H9 (cell line): ENCODE data around the gene NDUFB11. TPM values are rescaled to one million over a fixed set of nuclear protein-coding genes. Genes with fewer than 3 reads are reported as not detected.

Experiments
- DNase-seq: peaks from one replicate; pipeline ENCODE4 v3.0.0-alpha.2; 2017
- H2AFZ ChIP-seq: one replicate; pipeline ENCODE4 v1.6.1; 2013; ENCODE audit warnings: mild to moderate bottlenecking, low read length, control low read depth, moderate library complexity
- H2AK5ac ChIP-seq: 2 replicates; pipeline ENCODE4 v1.6.1; 2013; ENCODE audit warnings: low read length, control low read depth, mixed read lengths; ENCODE audit not compliant: insufficient read length
- H2BK120ac ChIP-seq: one replicate; pipeline ENCODE4 v1.6.1; 2013; ENCODE audit warnings: low read depth, mild to moderate bottlenecking, low read length, control low read depth, inconsistent platforms; ENCODE audit not compliant: poor library complexity, severe bottlenecking
- H2BK12ac ChIP-seq: 2 replicates; pipeline ENCODE4 v1.6.1; 2013; ENCODE audit warnings: low read length, control low read depth, mixed read lengths, low read depth; ENCODE audit not compliant: insufficient read length
- H2BK15ac ChIP-seq: 2 replicates; pipeline ENCODE4 v1.6.1; 2013; ENCODE audit warnings: low read depth, low read length, control low read depth
- H2BK20ac ChIP-seq: one replicate; pipeline ENCODE4 v1.6.1; 2013; ENCODE audit warnings: low read depth, mild to moderate bottlenecking, low read length, control low read depth, inconsistent platforms; ENCODE audit not compliant: poor library complexity, severe bottlenecking
- H2BK5ac ChIP-seq: 2 replicates; pipeline ENCODE4 v1.6.1; 2013; ENCODE audit warnings: low read length, control low read depth, mixed read lengths; ENCODE audit not compliant: insufficient read length
- H3K14ac ChIP-seq: 2 replicates; pipeline ENCODE4 v1.6.1; 2013; ENCODE audit warnings: low read length, control low read depth; ENCODE audit not compliant: insufficient read depth
- H3K18ac ChIP-seq: 2 replicates; pipeline ENCODE4 v1.6.1; 2013; ENCODE audit warnings: low read depth, mild to moderate bottlenecking, mixed read lengths, low read length, control low read depth; ENCODE audit not compliant: insufficient read length
- H3K23ac ChIP-seq: 2 replicates; pipeline ENCODE4 v1.6.1; 2013; ENCODE audit warnings: low read length, control low read depth, mixed read lengths, low read depth; ENCODE audit not compliant: insufficient read length
- H3K23me2 ChIP-seq: 2 replicates; pipeline ENCODE4 v1.6.1; 2013; ENCODE audit warnings: low read depth, mild to moderate bottlenecking, mixed read lengths, low read length, control low read depth; ENCODE audit not compliant: insufficient read length, poor library complexity, severe bottlenecking
- H3K27ac ChIP-seq: 2 replicates; pipeline ENCODE4 v1.5.1; 2013; ENCODE audit warnings: low read length, control low read depth, mixed read lengths, low read depth; ENCODE audit not compliant: insufficient read length
- H3K27me3 ChIP-seq: 2 replicates; pipeline ENCODE4 v1.6.1; 2013; ENCODE audit warnings: low read length, control low read depth, inconsistent platforms; ENCODE audit not compliant: insufficient read depth
- H3K4ac ChIP-seq: 2 replicates; pipeline ENCODE4 v1.6.1; 2013; ENCODE audit warnings: low read depth, mild to moderate bottlenecking, control low read depth, inconsistent platforms, low read length, moderate library complexity
- H3K4me1 ChIP-seq: 2 replicates; pipeline ENCODE4 v1.6.1; 2013; ENCODE audit warnings: low read length, control low read depth, inconsistent platforms; ENCODE audit not compliant: insufficient read depth
- H3K4me2 ChIP-seq: 2 replicates; pipeline ENCODE4 v1.6.1; 2013; ENCODE audit warnings: low read length, control low read depth, mixed read lengths; ENCODE audit not compliant: insufficient read length, insufficient read depth
- H3K56ac ChIP-seq: 2 replicates; pipeline ENCODE4 v1.6.1; 2013; ENCODE audit warnings: low read depth, mild to moderate bottlenecking, mixed read lengths, low read length, control low read depth; ENCODE audit not compliant: insufficient read length
- H3K79me1 ChIP-seq: 2 replicates; pipeline ENCODE4 v1.6.1; 2013; ENCODE audit warnings: low read depth, mild to moderate bottlenecking, moderate library complexity, low read length, control low read depth, inconsistent platforms; ENCODE audit not compliant: insufficient read depth, poor library complexity, severe bottlenecking
- H3K79me2 ChIP-seq: 2 replicates; pipeline ENCODE4 v1.6.1; 2013; ENCODE audit warnings: low read length, control low read depth, inconsistent platforms; ENCODE audit not compliant: insufficient read depth
- H3K9ac ChIP-seq: 2 replicates; pipeline ENCODE4 v1.6.1; 2013; ENCODE audit warnings: low read length, control low read depth, mixed read lengths; ENCODE audit not compliant: insufficient read length; ENCODE audit errors: extremely low read depth
- H3K9me3 ChIP-seq: one replicate; pipeline ENCODE4 v1.6.1; 2013; ENCODE audit warnings: low read depth, low read length, inconsistent platforms; ENCODE audit not compliant: control insufficient read depth
- H3T11ph ChIP-seq: one replicate; pipeline ENCODE4 v1.6.1; 2013; ENCODE audit warnings: mild to moderate bottlenecking, low read length, control low read depth, inconsistent platforms
- H4K20me1 ChIP-seq: one replicate; pipeline ENCODE4 v1.6.1; 2013; ENCODE audit not compliant: control insufficient read depth, insufficient read length, insufficient read depth
- H4K5ac ChIP-seq: 2 replicates; pipeline ENCODE4 v1.6.1; 2013; ENCODE audit warnings: low read depth, mild to moderate bottlenecking, mixed read lengths, low read length, control low read depth; ENCODE audit not compliant: insufficient read length
- H4K8ac ChIP-seq: replicated peaks from 2 replicates; pipeline ENCODE4 v1.6.1; 2013; ENCODE audit warnings: low read length, control low read depth, mixed read lengths, low read depth; ENCODE audit not compliant: insufficient read length
- H4K91ac ChIP-seq: 2 replicates; pipeline ENCODE4 v1.6.1; 2013; ENCODE audit warnings: low read depth, mild to moderate bottlenecking, moderate library complexity, mixed read lengths, low read length, control low read depth; ENCODE audit not compliant: insufficient read length
- H3K27ac Mint-ChIP-seq, 3 experiments: 2 replicates in 2 of 3; 3 replicates in 1 of 3; pipeline ENCODE4 v1.8.0; 2020 to 2021; ENCODE audit warnings: mixed read lengths in 3 of 3, mild to moderate bottlenecking in 1 of 3, moderate library complexity in 1 of 3
- H3K27me3 Mint-ChIP-seq: 2 replicates; pipeline ENCODE4 v1.8.0; 2021; ENCODE audit warnings: low read depth, mild to moderate bottlenecking, moderate library complexity, mixed read lengths
- H3K36me3 Mint-ChIP-seq, 3 experiments: 2 replicates in 2 of 3; 3 replicates in 1 of 3; pipeline ENCODE4 v1.8.0; 2020 to 2021; ENCODE audit warnings: low read depth in 3 of 3, mixed read lengths in 3 of 3; ENCODE audit not compliant: insufficient read depth in 1 of 3
- H3K4me1 Mint-ChIP-seq, 2 experiments: 2 replicates each; pipeline ENCODE4 v1.8.0; 2020; ENCODE audit warnings: mixed read lengths in 2 of 2
- H3K4me3 Mint-ChIP-seq, 2 experiments: 2 replicates in 1 of 2; 3 replicates in 1 of 2; pipeline ENCODE4 v1.8.0; 2020 to 2021; ENCODE audit warnings: mild to moderate bottlenecking in 2 of 2, mixed read lengths in 2 of 2, moderate library complexity in 1 of 2
- H3K9me3 Mint-ChIP-seq, 2 experiments: 2 replicates in 1 of 2; 3 replicates in 1 of 2; pipeline ENCODE4 v1.8.0; 2020; ENCODE audit warnings: mild to moderate bottlenecking in 2 of 2, mixed read lengths in 2 of 2, moderate library complexity in 1 of 2
- WGBS: extraction: QIAGEN DNeasy Blood & Tissue Kit; methylation state at CpG from one replicate; pipeline ENCODE4 v1.1.7; 2013; ENCODE audit warnings: missing lambda C conversion rate, low lambda C conversion rate, mixed read lengths; ENCODE audit not compliant: insufficient read length; ENCODE audit errors: extremely low coverage; 5-methylcytosine and 5-hydroxymethylcytosine counted together
- total RNA-seq: library from RNA; stranded (reverse); gene quantifications from 2 replicates; pipeline ENCODE4 v1.2.1, GENCODE V29; 2021
- TF ChIP-seq, protein P1 (sequence below): fragments of 200-600 bp; sonication (generic); conservative IDR thresholded peaks from 3 replicates; pipeline ENCODE4 v1.8.0; 2021; ENCODE audit warnings: antibody characterized with exemption, mild to moderate bottlenecking

NDUFB11 gene
- total RNA-seq, 1 experiment from 2014 or later = 100 TPM

DNA sequence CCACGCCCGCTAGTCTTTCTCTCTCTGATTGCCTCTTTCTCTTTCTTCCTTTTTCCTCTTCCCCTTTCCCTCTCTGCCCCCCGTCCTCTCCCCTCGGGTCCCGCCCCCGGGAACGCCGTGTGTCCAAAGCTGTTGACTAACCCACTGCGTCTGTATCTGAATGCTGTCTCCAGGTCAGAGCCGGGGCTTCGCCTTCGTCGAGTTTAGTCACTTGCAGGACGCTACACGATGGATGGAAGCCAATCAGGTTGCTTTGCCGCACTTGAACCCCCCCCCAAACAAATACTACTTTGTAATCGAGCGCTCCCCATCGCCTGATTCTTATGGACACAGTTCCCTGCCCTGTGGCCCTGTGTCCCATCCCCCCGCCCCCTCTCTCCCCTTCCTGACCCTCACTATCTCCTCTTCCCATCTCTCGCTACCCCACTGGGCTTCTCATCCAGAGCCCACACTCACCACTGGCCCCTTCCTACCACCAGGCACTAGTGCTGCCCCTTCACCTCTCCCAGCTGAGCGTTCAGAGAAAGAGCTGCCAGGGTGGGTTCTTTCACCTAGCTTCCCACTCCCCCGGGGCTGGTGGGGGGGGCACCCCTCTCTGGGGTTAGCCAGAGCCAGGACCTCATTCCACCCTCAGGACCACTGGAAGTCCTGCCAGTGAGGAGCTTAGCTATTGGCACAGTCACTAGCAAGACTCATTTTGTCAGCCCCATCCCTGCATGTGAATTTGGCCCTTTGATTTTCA lies 30.5 kb upstream of the NDUFB11 start:
- no peak overlapping the region for H3K4ac ChIP-seq
- no peak overlapping the region for H2BK120ac ChIP-seq
- no peak overlapping the region for H4K91ac ChIP-seq
- Mint-ChIP-seq H3K9me3 (peaks cover 65 to 81% of the 10 kb centered on the region in 2 experiments), H3K27ac (no peak overlapping the region), H3K36me3 (peaks cover 42 to 78% (median 74%) of the 10 kb centered on the region in 3 experiments), H3K4me1 (no peaks in the 10 kb centered on the region), H3K27me3 (no peaks in the 10 kb centered on the region; the same call in 1 of the 2 replicates), H3K4me3 (no peak overlapping the region)
- H3K79me1 ChIP-seq = no peaks in the 10 kb centered on the region
- H2BK15ac ChIP-seq = no peak overlapping the region
- no peak overlapping the region for H3K9ac ChIP-seq
- H2BK20ac ChIP-seq = no peak overlapping the region
- H3K23ac ChIP-seq = no peak overlapping the region
- H4K8ac ChIP-seq = no peak overlapping the region
- no peak overlapping the region for H2BK5ac ChIP-seq
- H3K23me2 ChIP-seq = no peaks in the 10 kb centered on the region
- no peaks in the 10 kb centered on the region for H4K20me1 ChIP-seq
- no peaks in the 10 kb centered on the region for H3K9me3 ChIP-seq
- no peak overlapping the region for H3K14ac ChIP-seq
- H3K18ac ChIP-seq = no peak overlapping the region
- no peak overlapping the region for H4K5ac ChIP-seq
- H2AK5ac ChIP-seq = no peak overlapping the region
- no CpG with 5 or more reads among the region's 23 CpGs for WGBS
- H3K27ac ChIP-seq = no peak overlapping the region
- H3K56ac ChIP-seq = no peak overlapping the region
- H3K79me2 ChIP-seq = no peaks in the 10 kb centered on the region
- no peak overlapping the region for H2AFZ ChIP-seq
- TF ChIP-seq, protein P1, sequence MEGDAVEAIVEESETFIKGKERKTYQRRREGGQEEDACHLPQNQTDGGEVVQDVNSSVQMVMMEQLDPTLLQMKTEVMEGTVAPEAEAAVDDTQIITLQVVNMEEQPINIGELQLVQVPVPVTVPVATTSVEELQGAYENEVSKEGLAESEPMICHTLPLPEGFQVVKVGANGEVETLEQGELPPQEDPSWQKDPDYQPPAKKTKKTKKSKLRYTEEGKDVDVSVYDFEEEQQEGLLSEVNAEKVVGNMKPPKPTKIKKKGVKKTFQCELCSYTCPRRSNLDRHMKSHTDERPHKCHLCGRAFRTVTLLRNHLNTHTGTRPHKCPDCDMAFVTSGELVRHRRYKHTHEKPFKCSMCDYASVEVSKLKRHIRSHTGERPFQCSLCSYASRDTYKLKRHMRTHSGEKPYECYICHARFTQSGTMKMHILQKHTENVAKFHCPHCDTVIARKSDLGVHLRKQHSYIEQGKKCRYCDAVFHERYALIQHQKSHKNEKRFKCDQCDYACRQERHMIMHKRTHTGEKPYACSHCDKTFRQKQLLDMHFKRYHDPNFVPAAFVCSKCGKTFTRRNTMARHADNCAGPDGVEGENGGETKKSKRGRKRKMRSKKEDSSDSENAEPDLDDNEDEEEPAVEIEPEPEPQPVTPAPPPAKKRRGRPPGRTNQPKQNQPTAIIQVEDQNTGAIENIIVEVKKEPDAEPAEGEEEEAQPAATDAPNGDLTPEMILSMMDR = no peak
- no peak overlapping the region for H2BK12ac ChIP-seq
- H3K4me2 ChIP-seq = no peak overlapping the region
- no peak for DNase-seq
- no peaks in the 10 kb centered on the region; the same call in 1 of the 2 replicates for H3K27me3 ChIP-seq
- H3T11ph ChIP-seq = no peak overlapping the region
- H3K4me1 ChIP-seq = no peaks in the 10 kb centered on the region
